ENCODE measurements around the gene LRRK1. TPM values are rescaled to one million over a fixed set of nuclear protein-coding genes. Genes with fewer than 3 reads are reported as not detected.

LRRK1 gene
- total RNA-seq, 1 experiment from 2014 or later, result 3.7 TPM

DNA sequence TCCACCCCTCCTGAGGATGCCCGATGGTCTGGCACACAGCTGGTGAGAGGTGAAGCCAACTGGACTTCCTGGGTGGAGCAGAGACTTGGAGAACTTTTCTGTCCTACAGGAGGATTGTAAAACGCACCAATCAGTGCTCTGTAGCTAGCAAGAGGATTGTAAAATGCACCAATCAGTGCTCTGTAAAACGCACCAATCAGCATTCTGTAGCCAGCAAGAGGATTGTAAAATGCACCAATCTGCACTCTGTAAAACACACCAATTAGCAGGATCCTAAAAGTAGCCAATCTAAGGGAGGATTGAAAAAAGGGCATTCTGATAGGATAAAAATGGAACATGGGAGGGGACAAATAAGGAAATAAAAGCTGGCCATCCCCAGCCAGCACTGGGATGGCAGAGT, 182.5 kb downstream of the LRRK1 start:
- DNase-seq (ENCODE audit: low read depth in 1 of 2, low spot score in 2 of 2), result no peak
- peaks cover 21% of the 10 kb centered on the region for H3K4me1 ChIP-seq (replicated peaks)
- no peaks in the 10 kb centered on the region for H3K27me3 ChIP-seq (replicated peaks)
- H3K9me3 ChIP-seq (replicated peaks), result no peaks in the 10 kb centered on the region
- no peaks in the 10 kb centered on the region for H3K36me3 ChIP-seq
- no peak overlapping the region for H3K4me3 ChIP-seq
- H3K27ac ChIP-seq, result no peak overlapping the region

GRCh38 chr15:101102746-101103145, 183.6 kb downstream of the LRRK1 start:
- Histone ChIP-seq H3K4me1 (replicated peaks) (peaks cover 21% of the 10 kb centered on the region), H3K4me3 (no peak overlapping the region), H3K9me3 (replicated peaks) (no peaks in the 10 kb centered on the region), H3K27me3 (replicated peaks) (no peaks in the 10 kb centered on the region), H3K36me3 (no peaks in the 10 kb centered on the region), H3K27ac (no peak overlapping the region)
- no peak for DNase-seq (ENCODE audit: low read depth in 1 of 2, low spot score in 2 of 2)

DNA sequence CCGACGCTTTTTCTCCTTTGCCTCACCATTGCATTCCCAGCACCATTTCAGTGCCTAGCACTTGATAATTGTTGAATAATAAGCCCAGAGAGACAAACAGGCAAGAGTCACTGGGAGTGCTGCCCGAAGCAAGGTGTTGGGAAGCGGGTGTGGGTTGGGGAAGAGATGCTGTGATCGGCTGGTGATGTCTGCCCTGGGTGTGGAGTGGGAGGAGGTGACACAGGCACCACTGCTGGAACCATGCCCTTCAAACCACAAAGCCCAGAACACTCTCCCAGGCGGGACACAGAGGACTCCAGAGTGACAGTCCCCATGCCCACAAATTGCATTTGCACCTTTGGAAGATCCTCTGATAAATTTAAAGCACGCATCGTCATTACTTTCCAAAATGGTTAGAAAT, 184.4 kb downstream of the LRRK1 start:
- no peak overlapping the region for H3K27ac ChIP-seq
- H3K36me3 ChIP-seq, result no peaks in the 10 kb centered on the region
- no peaks in the 10 kb centered on the region for H3K27me3 ChIP-seq (replicated peaks)
- no peaks in the 10 kb centered on the region for H3K9me3 ChIP-seq (replicated peaks)
- no peak for DNase-seq (ENCODE audit: low read depth in 1 of 2, low spot score in 2 of 2)
- H3K4me3 ChIP-seq, result no peak overlapping the region
- H3K4me1 ChIP-seq (replicated peaks), result peaks cover 21% of the 10 kb centered on the region

- no peak overlapping the region for H3K27ac ChIP-seq
- H3K4me1 ChIP-seq (replicated peaks), result peaks cover 21% of the 10 kb centered on the region
- no peak for DNase-seq (ENCODE audit: low read depth in 1 of 2, low spot score in 2 of 2)
- H3K9me3 ChIP-seq (replicated peaks), result no peaks in the 10 kb centered on the region
- no peaks in the 10 kb centered on the region for H3K27me3 ChIP-seq (replicated peaks)
- H3K36me3 ChIP-seq, result no peaks in the 10 kb centered on the region
- H3K4me3 ChIP-seq, result no peak overlapping the region
Observed at GRCh38 chr15:101104141-101104540, 185.0 kb downstream of the LRRK1 start.

GRCh38 chr15:101105059-101105891, 186.1 kb downstream of the LRRK1 start:
- H3K4me3 ChIP-seq, result no peak overlapping the region
- H3K36me3 ChIP-seq, result no peaks in the 10 kb centered on the region
- no peaks in the 10 kb centered on the region for H3K27me3 ChIP-seq (replicated peaks)
- DNase-seq (ENCODE audit: low read depth in 1 of 2, low spot score in 2 of 2), result peak in 1 of 2 experiments; percentile 60
- H3K9me3 ChIP-seq (replicated peaks), result no peaks in the 10 kb centered on the region
- H3K27ac ChIP-seq, result peak overlapping the region; percentile 25
- peaks cover 21% of the 10 kb centered on the region for H3K4me1 ChIP-seq (replicated peaks)

GRCh38 chr15:101107101-101107500, 187.9 kb downstream of the LRRK1 start:
- Histone ChIP-seq H3K27ac (no peak overlapping the region), H3K4me3 (no peak overlapping the region), H3K27me3 (replicated peaks) (no peaks in the 10 kb centered on the region), H3K36me3 (no peaks in the 10 kb centered on the region), H3K9me3 (replicated peaks) (no peaks in the 10 kb centered on the region), H3K4me1 (replicated peaks) (peaks cover 21% of the 10 kb centered on the region)
- DNase-seq (ENCODE audit: low read depth in 1 of 2, low spot score in 2 of 2), result no peak

- Histone ChIP-seq H3K27me3 (replicated peaks) (no peaks in the 10 kb centered on the region), H3K4me1 (replicated peaks) (peaks cover 28% of the 10 kb centered on the region), H3K27ac (no peak overlapping the region), H3K9me3 (replicated peaks) (no peaks in the 10 kb centered on the region), H3K36me3 (no peaks in the 10 kb centered on the region), H3K4me3 (no peak overlapping the region)
- DNase-seq (ENCODE audit: low read depth in 1 of 2, low spot score in 2 of 2), result no peak
Observed at GRCh38 chr15:101107625-101108460, 188.7 kb downstream of the LRRK1 start.

DNA sequence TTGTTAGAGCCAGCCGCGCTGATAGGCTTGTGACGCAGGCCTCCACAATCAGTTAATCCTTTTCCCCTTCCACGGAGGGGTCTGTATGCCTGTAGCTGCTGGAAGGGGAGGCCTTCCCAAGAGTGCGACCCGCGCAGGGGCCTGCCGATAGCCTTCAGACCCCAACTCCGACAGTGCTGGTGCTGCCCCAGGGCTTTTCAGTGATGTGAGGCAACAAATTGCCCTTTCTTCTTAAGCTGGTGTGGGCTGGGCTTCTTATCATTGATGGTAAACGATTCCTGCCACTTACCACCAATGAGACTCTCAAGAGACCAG, 189.3 kb downstream of the LRRK1 start:
- H3K4me3 ChIP-seq, result no peak overlapping the region
- H3K36me3 ChIP-seq, result no peaks in the 10 kb centered on the region
- no peak for DNase-seq (ENCODE audit: low read depth in 1 of 2, low spot score in 2 of 2)
- H3K4me1 ChIP-seq (replicated peaks), result peaks cover 33% of the 10 kb centered on the region
- H3K27ac ChIP-seq, result no peak overlapping the region
- H3K9me3 ChIP-seq (replicated peaks), result no peaks in the 10 kb centered on the region
- H3K27me3 ChIP-seq (replicated peaks), result no peaks in the 10 kb centered on the region

DNA sequence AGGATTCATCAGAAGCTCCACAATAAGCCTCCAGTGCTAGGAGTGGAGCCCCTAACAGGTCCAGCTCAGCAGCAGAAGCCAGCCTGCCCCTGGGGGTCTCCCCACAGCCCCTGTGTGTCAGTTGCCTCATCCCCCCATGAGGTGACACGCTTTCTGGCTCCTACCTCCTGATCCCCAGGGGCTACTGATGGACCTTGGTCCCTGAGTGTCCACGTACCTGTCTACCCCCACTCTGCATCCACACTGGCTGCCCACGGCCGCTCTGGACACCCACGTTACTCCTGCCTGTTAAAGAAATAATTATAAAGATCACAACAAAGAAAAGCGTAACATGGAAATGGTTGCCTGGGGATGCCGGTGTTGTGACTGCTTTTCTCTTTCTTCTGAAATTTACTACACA, 189.6 kb downstream of the LRRK1 start:
- Histone ChIP-seq H3K36me3 (no peaks in the 10 kb centered on the region), H3K4me1 (replicated peaks) (peaks cover 33% of the 10 kb centered on the region), H3K27me3 (replicated peaks) (no peaks in the 10 kb centered on the region), H3K9me3 (replicated peaks) (no peaks in the 10 kb centered on the region), H3K27ac (no peak overlapping the region), H3K4me3 (no peak overlapping the region)
- no peak for DNase-seq (ENCODE audit: low read depth in 1 of 2, low spot score in 2 of 2)

DNA sequence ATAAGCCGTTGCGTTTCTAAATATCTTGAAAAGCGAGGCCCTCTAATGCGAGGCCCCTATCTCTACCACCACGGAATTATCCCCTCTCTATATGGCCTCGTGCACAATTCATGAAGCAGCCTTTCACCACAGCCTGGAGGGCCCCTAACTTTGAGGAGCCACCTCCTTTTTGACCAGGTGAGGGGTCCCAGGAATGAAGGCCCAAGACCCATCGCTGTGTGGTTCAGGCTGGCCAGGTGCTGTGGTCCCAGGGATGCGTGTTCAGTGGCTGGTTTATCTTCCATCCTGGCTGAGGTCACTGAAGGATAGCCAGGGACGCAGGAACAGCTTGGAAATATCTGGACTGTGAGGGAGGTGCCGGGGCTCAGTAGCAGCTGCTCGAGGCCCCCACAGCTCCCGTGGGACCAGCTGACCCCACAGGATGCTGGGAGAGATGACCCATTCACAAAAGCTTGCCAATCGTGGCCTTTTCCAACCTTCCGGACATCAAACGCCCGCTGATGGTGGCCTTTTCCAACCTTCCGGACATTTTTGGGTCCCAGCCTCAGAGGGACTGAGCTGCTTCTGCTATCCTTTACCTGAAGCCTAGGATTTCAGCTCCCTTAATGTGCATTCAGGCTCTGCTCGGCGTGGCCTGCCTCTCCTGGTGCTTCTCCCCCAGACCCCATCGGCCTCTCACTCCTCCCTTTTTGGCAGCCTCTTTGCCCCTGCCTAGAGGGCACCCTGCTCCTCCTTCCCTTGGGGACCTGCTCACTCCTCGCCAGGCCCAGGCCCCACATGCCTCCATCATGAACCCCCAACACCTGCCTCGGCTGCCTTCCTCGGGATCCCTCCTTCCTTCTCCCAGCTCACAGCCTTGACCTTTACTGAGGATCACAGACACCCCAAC, 191.8 kb downstream of the LRRK1 start:
- no peaks in the 10 kb centered on the region for H3K36me3 ChIP-seq
- H3K4me1 ChIP-seq (replicated peaks), result peaks cover 15% of the 10 kb centered on the region
- no peak overlapping the region for H3K4me3 ChIP-seq
- H3K9me3 ChIP-seq (replicated peaks), result no peaks in the 10 kb centered on the region
- no peak for DNase-seq (ENCODE audit: low read depth in 1 of 2, low spot score in 2 of 2)
- H3K27ac ChIP-seq, result no peak overlapping the region
- no peaks in the 10 kb centered on the region for H3K27me3 ChIP-seq (replicated peaks)

DNA sequence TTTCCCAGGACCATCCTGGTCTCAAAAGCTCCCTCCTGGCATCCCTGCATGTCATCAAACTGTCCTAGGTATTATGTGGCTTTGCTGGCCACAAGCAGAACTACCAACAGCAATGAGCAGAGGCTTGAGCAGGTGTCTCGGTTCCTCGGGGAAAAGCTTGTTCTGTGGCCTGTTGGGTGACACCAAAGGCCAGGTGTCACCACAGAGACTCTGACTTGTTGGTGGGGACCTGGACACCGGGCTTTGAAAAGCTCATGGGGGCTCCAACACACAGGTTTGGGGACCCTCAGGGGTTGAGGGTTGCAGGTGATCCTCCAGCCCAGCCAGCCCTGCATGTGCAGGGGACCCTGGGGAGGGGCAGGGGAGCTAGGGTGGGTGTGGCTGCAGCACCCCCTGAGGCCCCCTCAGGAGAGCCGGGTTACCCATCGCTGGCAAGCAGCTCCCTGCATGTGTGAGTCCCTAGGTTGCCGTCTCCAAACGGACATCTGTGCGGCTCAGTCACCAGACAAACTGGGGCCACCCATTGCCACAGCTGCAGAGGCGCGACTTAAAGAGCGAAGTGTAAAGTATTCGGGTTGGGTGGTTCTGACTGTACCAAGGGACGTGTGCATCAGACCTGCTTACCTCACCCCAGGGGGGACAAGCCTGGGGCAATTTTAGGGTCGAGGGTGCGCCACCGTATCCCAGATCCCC, 192.6 kb downstream of the LRRK1 start:
- H3K36me3 ChIP-seq, result no peaks in the 10 kb centered on the region
- H3K27me3 ChIP-seq (replicated peaks), result no peaks in the 10 kb centered on the region
- H3K4me3 ChIP-seq, result no peak overlapping the region
- peaks cover 15% of the 10 kb centered on the region for H3K4me1 ChIP-seq (replicated peaks)
- no peak for DNase-seq (ENCODE audit: low read depth in 1 of 2, low spot score in 2 of 2)
- no peak overlapping the region for H3K27ac ChIP-seq
- H3K9me3 ChIP-seq (replicated peaks), result no peaks in the 10 kb centered on the region

GRCh38 chr15:101112336-101113113, 193.4 kb downstream of the LRRK1 start:
- Histone ChIP-seq H3K9me3 (replicated peaks) (no peaks in the 10 kb centered on the region), H3K36me3 (no peaks in the 10 kb centered on the region)
- no peak for DNase-seq (ENCODE audit: low read depth in 1 of 2, low spot score in 2 of 2)

More at GRCh38 chr15:101112336-101113113, 193.4 kb downstream of the LRRK1 start:
- Histone ChIP-seq H3K4me3 (no peak overlapping the region), H3K4me1 (replicated peaks) (peaks cover 15% of the 10 kb centered on the region), H3K27ac (no peak overlapping the region), H3K27me3 (replicated peaks) (no peaks in the 10 kb centered on the region)
